Activated T-cell treated with anti-CD3 and anti-CD28 coated beads for 4 hours (primary cell): ENCODE data around the gene ITGB1BP1.

Experiments used
- DNase-seq: peaks from one replicate; pipeline ENCODE4 v3.0.0-alpha.2; 2020

ITGB1BP1 gene

DNA sequence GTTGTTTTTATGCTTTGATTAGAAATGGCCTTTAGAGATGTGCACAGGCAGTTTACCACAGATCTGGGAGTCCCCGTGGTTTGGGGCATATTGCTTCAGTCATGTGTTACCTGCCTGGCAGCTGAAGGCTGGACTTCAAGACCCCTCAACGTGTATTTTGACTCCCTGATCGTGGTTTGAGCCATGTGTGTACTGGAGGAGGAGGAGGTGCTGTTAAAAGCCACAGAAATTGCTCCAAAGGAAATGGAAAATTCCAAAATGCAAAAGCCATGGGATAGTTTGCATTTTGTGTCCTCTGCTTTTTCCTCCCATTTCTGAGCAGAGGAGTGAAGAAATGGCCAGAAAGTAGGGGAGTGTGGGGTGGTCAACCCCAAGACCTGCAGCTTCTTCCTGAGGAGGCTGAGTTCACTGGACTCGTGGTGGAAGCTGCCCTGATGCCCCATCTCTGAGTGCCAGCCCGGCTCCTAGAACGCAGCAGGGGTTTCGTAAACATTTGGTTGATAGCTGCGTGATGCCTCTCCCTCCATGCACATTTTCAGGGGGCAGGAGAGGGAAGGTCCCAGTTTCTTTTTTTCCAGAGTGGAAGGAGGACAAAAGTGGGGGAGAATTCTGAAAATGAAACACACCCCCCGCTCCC is 45.7 kb downstream of the ITGB1BP1 start:
- no peak for DNase-seq

GRCh38 chr2:9375857-9376428 is 47.4 kb downstream of the ITGB1BP1 start:
- no peak for DNase-seq

GRCh38 chr2:9374071-9374730 is 49.1 kb downstream of the ITGB1BP1 start:
- DNase-seq: no peak

DNA sequence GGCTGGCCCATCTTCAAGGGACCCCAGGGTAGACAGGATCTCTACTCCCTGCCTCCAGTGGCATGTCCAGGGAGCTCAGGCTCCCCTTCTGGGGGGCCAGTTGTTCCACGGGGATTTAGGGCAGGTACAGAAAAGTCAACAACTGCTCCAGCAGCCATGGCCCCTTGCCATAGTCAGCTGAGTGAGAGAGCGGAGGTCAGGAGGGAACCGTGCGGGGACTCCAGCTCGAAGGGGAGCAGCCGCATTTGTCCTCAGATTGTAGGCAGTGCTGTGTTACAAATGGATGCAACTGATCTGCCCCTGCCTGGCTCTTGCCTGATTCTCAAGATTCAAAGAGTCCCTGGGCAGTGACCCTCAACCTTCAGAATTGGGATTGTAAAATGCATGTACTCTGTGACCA is 49.9 kb downstream of the ITGB1BP1 start:
- no peak for DNase-seq

DNA sequence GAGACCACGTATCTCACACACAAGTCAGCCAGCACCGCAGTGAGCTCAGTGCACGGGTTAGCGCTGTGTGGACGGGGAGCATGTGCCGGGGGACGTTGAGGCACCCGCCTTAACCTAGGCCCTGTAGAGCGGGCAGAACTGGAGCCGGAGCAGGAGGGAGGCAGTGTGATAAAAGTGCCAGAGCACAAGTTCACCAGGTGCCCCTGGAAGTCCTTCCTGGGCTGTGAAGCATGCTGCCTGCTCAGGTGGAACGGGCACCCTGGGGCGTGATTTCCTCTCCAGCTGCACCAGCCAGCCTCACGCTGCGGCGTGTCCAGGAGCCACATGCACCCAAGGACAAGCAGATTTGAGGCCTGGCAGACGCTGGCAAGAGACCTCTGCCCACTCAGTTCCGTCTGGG is 50.3 kb downstream of the ITGB1BP1 start:
- DNase-seq: no peak

DNA sequence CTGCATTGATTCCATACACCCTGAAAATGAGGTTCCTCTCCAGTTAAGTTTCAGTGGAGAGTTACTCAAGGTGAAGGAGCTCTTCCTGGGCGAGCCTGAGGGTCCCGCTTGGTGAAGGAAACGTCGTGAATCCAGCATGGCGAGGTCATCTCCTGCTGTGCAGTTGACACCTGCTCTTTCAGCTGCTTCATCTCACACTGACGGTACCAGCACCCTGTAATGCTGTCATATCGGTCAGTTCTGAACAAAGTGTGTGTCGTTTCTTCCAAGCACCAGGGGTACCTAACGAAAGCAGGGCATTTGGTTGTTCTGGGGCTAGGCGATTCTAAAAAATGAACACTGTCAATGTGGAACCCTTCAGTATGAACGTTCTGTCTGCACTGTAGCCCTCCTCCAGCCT is 52.6 kb downstream of the ITGB1BP1 start:
- no peak for DNase-seq

DNA sequence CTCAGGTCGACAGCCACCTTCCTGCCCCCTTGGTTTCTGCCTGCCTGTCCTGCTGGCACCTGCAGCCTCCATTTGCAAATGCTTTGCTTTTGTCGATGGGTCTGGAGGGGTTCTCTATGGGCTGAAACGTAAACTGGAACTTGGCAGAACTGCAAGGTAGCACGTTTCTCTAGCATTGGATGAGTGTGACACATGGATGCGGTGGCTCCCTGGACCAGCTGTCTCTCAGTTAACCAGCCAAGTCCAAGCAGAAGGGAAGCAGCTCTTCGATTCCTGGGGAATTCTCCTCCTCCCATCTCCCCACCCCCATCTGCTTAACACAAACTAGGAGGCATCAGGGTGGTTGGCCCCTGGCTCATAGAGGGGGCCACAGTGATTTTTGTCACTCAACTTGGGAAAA is 57.3 kb downstream of the ITGB1BP1 start:
- DNase-seq: no peak

DNA sequence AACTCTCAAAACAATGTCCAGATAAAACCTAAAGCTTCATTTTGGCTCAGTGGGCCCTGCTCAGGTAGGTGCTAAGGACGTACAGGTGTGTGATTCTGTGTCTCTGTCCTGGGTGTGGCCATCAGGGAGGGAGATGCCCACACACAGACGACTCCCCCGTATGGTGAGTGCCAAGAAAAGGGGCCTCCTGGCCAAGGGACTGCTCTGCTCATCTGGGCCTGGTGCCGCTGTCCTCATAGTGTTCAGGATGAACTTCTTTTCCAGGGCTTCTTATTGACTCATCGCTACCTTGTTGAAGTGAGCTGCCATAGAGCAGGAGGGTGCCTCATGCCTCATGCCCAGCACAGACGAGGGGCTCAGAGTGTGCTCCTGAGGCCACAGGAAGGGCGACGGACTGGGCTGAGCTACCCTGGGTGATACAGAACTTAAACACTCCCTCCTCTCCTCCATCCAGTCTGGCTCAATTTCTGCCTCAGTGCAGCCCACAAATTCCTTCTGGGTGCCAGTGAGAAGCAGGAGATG is 57.8 kb downstream of the ITGB1BP1 start:
- no peak for DNase-seq

GRCh38 chr2:9364791-9365497 is 58.4 kb downstream of the ITGB1BP1 start:
- no peak for DNase-seq

DNA sequence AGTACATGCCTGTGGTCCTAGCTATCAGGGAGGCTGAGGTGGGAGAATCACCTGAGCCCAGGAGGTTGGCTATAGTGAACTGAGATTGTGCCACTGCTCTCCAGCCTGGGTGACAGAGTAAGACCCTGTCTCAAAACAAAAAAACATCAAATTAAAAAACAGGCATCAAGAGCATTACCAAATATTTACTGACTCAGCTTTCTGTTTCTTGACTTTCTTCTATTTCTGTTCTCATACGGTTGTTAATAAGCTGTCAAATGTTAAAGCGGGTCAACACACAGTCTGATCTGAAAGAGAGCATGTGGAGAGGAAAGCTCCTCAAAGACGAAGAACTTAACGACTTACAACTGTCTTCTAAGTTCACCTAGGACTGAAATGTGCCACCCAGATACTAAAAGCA is 59.0 kb downstream of the ITGB1BP1 start:
- no peak for DNase-seq

- no peak for DNase-seq
These were observed 62.6 kb downstream of the ITGB1BP1 start for GRCh38 chr2:9360701-9361100.

DNA sequence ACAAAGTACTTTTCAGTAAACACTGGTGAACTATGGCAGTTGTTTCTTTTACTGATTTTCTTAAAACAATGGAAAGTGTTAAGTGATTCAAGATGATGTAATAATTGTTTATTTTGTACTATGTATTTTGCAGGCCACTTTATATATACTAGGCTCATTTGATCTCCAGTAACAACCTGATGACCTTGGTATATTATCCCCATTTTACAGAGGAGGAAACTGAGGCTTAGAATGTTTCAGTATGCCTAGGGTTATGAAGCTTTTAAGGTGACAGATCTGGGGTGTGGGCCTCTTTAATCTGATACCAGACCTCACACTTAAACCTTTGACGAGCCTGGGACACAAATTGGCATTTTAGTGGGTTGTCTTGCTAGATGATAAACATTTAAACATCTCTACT is 63.2 kb downstream of the ITGB1BP1 start:
- DNase-seq: no peak

GRCh38 chr2:9359463-9359862 is 63.9 kb downstream of the ITGB1BP1 start:
- DNase-seq: no peak

DNA sequence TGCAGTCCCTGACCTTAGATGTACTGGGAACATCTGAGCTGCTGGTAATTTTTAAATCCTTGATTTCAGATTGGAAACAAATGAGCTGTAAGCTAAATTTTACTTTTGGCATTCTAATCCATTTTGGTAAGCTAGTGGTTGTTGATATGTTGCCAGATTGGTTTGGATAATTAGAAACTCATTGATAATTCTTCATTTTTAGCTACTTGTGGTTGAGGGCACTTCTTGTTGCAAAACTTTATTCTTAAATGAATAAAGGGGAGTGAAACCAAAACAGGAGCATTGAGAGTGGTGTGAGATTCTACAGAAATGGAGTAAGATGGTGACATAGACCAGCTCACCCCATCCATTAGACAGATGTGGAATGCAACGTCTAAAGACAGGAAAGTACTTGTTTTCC is 64.5 kb downstream of the ITGB1BP1 start:
- DNase-seq: no peak

DNA sequence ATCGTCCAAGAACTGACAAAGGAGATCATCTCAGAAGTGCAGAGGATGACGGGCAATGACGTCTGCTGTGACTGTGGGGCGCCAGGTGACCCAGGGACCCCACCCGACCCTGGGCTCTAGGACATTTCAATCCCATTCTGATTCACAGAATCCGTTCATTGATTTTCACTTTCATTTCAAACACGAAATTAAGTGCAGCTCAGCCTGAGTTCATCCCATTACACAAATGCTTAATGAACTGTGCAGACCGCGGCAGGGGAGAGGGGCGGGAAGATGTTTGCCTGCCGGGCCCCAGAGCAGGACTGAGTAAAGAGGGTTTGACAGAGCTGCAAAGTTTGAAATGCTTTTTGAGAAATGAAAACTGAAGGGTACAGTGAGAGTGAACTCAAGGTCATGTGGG is 67.1 kb downstream of the ITGB1BP1 start:
- no peak for DNase-seq

GRCh38 chr2:9355716-9356115 is 67.6 kb downstream of the ITGB1BP1 start:
- DNase-seq: no peak

DNA sequence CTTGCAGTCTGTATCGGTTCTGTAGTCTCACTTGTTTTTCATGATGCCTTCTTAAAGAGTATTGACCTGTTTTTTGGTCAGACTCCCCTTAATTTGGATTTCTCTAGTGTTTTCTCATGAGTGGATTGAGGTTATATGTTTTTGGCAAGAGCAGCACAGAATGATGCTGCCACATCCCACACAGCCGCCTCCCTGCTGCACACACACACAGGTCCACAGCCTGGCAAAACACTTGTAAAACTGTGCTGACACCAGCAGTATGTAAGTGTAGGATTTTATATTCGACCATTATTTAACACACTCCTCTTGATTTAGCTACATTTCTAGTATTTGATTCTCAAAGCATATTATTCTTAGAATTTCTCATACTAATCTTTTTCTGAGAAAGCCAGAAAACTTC is 68.1 kb downstream of the ITGB1BP1 start:
- DNase-seq: no peak

- DNase-seq: no peak
These were observed 69.0 kb downstream of the ITGB1BP1 start for GRCh38 chr2:9354318-9354717.
